GM19328 (cell line): Measurements from ENCODE around the gene TMOD2.

ENCODE experiments used
- ATAC-seq: cut with Tn5 transposase; IDR thresholded peaks from one replicate; pipeline ENCODE4 v1.9.1; 2021; ENCODE audit warnings: mild to moderate bottlenecking, moderate library complexity; ENCODE audit not compliant: unreplicated experiment

The TMOD2 gene

DNA sequence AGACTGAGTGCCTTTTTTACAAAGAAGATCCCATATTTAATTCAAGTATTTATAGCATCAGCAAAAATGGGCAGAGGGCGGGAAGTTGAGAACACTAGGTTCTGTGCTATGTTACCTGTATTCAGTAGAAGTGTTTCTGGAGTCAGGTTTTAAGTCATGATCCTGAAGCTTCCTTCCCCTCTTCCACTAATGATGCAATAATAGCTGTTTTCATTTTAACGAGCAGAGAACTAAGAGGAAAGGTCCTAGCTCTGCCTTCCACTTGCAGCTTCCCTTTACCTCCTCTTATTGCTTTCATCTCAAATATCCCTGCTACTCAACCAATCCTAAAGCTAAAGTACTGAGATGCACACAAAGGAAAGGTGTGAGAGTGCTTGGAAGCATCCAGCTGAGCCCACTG is 61.2 kb downstream of the TMOD2 start:
- no peak for ATAC-seq

DNA sequence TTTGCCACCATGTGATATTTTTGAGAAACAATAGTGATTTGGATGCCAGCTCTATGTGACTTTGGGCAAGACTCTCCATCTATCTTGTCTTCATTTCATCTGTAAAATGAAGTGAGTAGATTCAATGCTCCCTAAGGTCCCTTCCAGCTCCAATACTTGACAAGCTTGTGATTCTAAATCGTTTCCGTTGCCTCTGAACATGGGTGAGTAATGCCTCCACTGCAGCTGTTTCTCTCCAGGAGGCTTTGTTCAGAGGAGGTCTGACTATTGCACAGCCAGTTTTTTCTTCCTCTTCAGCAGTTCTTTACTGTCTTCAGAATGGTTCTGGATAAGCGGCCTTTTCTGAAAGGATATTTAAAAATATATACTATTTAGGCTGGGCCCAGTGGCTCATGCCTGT is 63.2 kb downstream of the TMOD2 start:
- ATAC-seq = no peak

DNA sequence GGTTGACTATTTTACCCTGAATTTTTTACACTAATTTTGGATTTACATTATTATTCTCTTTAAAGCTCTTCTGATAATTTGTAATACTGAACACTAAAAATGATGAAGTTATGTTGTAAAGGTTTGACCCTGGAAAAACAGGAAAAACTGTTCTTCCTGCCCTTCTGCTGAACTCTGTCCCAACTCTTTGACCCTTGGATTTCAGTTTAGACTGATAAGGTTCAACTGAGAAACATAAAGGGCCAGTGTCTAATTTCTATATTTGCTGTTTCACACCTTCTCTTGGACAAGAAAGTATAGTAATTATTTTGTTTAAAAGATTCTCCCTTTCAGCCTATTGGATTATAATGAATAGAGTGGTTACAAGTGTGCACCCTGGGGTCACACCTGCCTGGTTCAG is 65.2 kb downstream of the TMOD2 start:
- no peak for ATAC-seq

DNA sequence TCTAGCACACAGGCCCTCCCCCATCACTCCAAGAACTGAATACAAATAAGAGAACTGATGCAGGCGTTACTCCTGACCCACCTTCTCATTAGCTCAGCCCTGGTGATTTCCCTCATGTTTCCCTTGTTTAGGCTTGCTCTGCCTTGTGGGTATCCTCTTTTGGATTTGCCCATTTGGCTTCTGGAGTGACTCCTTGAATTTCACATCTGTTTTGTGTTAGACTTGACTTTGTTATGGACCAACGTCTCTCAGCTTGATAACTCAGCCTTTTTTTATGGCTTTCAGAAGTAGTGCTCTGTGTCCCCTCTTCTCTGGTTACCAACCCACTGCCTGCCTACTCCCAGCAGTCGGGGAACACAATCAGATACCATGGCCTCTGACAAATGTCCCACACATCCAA is 66.8 kb downstream of the TMOD2 start:
- no peak for ATAC-seq

DNA sequence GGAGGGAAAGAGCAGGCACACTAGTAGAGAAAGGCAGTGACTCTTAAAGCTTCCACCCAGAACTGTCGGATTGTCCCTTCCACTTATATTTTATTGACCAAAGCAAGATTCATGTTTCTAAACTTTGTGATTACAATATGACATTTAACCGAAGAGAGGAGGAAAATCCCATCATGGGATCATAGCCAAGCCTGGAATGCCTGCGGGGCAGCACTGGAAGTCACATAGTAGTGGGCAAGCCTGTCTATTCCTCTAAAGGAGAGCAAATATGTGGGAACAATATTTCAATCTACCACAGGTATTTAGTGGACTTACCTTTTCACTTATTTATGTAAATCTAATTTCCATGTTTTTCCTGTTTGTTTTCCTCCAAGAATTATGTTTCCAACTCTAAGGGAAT is 74.3 kb downstream of the TMOD2 start:
- ATAC-seq = no peak

DNA sequence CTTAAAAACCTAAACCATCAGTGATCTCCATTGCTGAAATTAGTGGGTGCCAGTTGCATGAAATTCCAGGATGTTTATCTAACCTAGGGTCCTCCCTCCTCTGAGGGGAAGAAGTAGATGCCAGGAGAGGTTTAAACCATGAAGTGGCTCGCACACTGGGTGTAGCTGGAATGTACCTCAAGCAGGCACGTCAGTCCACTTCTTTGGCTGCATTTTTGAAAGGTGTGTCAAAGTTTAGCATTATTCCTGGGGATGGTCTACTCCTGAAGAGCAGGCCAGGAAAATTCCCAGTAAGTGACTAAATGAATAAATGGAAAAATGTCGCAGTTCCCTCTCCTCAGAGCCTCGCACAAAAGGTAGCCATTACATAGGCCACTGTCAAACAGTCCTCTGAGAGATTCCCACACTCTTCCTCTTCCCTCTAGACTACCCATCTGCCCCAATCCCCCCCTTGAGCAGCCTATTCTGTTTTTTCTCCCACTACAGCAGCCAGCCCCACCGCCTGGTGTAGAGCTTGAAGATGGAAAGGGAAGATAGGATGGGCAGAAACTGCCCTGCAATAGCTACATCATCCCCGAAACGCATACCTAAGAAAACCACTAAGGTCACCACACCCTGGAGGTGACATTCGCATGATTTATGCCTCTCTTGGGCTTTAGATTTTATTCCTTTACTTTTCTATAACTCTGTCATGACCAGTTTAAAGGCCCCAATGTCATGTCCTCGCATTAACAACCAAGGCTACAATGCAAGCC is 77.4 kb downstream of the TMOD2 start:
- ATAC-seq = no peak

DNA sequence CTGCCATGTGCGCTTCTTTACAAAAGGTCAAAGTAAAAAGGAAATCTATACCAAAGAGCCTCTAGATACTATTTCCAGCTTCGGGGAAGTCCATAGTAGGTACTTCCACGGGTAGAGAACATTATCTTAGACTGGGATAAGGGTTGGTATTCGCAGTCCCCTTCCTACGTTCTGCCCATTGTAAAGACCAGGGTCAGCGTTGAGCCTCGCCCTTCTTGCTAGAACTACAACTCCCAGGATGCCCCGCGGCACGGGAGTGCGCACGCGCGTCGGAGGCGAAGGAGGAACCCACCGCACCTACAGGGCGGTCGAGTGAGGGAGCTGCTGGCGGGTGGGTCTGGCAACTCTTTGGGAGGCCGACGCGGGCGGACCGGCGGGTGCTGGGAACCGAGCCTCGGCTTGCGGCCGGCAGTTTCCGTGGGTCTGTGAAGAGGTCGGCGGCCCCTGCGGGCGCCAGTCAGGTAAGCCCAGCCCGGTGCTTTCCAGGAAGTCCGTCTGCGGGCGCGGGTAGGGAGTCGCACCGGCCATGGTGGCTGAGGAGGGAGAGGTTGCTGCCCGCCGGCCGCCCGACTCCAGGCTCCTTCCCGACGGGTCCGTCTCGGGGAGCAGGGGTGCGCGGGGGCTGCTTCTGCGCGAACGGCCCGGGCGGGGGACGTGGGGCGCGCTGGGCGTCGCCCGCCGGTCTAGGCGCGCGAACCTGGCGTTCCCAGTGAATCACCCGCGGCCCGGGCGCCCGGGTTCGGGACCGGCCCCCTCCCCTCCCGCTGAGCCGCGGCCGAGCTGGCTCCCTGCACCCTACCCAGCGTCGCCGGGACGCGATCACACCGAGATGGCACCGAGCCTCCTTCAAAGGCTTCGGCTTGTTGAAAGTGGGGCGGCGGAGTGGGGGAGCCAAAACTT is 78.2 kb downstream of the TMOD2 start, which contains the start of gene TMOD3:
Gene TMOD3 (plus strand): TSS at position 278 of the 900 bp plus-strand sequence. CDS start 33,232 bp downstream, outside the sequence.
- peak; percentile 75 for ATAC-seq

DNA sequence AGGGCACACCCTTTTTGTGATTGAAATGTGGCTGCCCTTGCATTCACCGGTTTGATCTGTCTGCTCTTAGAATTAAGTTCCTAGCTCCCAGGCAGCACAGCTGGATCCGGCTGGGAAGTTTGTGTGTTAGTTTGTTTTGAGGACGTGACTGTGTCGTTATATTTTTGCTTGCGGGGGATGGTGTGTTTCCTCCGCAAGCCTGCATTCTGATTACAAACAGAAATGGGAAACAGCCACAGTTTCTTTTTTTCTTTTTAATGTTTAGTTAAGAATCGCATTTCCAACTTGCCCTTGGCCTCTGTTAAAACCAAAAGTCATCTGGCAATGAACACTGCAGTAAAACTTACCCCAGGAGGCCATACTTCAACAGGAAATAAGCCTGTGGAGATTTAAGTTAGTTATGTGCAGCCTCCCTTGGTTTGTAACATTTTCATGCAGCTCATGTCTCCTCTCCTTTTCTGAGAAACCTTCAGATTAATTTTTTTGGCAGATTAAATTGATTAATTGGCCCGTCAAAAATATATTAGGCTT is 78.9 kb downstream of the TMOD2 start:
- ATAC-seq = no peak

DNA sequence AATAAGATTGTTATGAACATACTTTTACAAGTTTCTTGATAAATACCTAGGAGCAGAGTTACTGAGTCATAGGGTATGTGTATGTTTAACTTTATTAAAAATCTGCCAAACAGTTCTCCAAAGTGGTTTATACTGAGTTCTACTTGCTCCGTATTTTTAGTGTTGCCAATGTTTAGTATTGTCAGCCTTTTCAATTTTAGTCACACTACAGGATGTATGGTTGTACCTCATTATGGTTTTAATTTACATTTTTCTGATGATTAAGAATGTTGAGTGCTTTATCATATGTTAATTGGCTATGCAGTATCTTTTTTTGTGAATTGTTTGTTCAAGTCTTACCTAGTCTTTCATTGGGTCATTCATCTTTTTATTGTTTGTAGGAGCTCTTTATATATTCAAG is 82.4 kb downstream of the TMOD2 start:
- ATAC-seq = no peak

DNA sequence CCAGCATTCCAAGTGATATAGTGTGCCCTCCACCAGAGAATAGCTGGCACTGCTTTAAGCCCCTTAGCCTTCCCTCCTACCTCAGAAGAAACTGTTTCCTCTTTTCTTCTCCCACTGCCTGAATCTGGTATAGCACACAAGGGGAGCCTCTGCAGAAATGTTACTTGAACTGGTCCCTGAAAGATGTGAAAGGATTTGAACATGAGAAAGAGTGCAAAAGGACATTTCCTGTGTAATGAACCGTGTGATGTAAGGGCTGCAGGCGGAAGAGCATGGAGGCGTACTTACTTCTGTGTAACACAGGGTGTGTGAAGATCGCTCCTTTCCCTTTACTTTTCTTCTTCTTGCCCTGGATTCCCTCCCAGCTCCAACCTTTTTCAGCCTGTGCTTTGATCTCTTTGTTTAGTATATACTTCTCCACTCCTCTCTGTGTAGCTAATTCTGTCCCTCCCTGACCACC is 86.4 kb downstream of the TMOD2 start:
- no peak for ATAC-seq

DNA sequence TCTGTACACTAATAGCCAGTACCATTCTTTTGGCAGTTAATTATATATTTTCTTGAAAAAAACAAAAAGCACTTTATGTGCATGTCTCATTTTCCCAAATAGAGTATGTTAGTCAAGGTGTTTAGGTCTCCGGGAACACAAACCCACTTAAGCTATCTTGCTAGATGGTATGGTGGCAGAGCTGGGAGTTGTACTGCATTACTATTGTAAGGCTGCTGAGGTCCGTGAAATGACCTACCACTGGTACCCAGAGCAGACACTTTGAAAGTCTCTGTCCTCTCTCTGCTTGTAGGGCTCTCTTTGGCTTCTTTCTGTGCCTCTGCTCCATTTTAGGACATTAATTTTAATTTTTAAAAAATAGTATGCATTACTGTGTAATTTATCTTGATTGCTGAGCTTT is 86.9 kb downstream of the TMOD2 start:
- ATAC-seq = no peak

DNA sequence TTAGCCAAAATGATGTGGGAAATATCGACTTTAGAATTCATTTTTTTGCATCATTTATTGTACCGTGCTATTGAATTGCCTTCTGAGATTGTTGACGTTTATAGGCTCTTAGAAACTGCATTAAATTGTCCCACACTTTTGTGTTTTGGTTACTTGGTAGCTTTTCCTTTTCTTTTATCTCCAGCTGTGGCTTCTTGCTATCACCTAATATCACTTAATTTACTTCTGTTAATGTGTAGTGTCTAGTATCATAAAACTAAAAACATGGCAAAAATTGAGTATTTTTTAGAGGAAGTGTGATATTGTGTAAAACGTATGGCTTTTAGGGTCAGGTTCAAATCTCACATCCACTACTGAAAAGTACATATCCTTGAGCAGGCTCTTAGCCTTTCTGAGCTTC is 89.3 kb downstream of the TMOD2 start:
- no peak for ATAC-seq

DNA sequence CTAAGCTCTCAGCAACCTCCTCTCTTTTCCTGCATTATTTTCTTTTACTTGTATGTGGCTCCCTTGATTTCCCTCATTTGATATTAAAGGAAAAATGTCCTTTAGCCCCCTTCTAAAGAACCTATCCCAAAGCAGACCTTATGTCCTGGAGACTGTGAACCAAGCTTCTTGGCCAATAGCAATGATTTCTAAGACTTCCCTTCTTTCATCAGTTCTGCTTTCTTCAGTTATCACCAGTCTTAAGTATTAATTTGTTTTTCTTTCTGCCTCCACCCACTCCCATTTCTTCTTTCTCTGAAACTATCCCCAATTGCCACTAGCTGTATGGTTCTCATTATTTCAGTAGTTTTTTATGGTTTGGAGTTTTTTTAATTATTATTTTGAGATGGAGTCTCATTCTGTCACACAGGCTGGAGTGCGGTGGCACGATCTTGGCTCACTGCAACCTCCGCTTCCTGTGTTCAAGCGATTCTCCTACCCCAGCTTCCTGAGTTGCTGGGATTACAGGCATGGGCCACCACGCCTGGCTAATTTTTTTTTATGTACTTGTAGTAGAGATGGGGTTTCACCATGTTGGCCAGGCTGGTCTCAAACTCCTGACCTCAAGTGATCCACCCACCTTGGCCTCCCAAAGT is 90.1 kb downstream of the TMOD2 start:
- no peak for ATAC-seq

DNA sequence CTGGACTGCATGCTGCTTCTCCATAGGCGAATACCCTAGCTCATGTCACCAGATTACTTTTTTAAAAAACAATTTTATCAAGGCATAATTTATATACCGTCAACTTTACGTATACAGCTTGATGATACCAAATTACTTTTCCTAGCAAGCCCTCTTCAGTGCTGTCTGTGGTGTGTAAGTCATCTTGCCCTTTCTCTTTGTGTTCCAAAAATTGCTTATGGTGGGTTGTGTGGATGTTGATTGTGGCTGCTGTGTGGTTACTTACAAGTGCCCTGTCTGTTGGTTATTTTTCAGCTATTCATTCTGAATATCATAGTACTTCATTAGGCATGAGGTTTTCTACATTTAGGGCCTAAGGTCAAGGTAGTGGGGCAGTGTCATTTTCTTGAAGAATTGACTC is 90.9 kb downstream of the TMOD2 start:
- no peak for ATAC-seq

DNA sequence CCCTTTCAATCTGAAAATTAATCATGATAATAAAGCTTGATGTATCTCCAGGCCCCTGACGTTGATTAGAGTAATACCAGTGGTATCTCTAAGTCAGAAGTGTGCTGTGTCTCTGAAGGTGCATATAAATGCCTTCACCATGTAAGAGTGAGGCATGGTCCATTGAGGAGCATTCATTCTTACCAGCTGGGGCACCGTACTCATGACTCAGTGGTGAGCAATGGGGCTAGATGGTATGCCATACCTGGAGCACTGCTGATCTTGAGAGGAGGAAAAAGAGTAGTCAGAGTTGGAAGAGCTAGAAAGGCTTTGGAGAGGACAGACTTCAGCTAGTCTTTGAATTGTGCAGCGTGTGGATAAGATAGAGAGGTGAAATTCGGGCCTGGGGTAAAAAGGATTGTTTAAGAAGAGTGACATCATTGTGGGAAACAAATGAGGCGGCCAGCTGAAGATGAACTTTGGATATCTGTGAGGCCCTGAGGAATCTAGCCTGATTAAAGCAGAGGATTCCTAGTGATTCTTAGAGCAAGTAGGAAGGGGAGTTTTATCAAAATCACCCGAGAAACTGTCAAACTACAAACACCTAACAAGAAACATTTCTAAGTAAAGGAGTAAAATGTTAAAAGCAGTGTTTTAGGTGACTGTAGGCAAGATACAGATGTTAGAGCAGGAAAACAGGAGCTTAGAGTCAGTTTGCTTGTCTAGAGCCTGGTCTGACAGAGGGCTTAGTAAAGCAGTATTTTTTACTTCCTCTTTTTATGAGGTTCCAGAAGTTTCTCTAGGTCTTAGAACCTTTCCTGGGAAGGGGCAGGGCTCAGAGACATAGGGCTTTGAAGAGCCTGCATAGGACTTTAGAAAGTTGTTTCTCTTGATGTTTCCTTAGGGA is 91.7 kb downstream of the TMOD2 start:
- ATAC-seq = no peak

DNA sequence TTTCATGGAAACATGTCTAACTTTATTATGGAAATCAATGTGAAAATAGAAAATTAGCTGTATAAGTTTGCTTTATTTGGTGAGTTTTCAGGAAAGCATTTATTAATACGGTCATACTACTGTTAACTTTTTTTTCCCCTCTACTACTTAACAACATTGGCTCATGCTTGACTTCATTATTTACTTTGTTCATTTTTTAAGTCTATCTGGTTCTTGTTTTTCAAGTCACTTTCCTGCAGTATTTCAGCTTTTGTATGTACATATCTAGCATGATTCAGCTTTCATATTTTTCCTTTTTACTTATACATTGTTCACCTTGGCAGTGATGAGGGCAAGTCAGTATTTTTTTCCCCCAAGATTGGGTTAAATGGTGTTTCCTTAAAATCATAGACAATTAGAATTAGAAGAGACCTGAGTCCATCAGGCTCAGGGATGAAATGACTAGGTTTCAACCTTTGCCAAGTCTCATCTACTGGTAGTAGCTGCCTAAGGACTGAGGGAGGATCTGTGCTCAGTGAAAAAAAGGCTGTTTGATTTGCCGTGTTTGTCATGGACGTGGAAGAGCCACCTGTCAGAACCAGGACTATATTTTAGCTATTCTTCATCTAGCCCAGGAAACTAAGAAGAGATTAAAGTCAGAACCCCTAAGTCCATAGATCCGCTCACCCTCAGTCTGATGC is 93.5 kb downstream of the TMOD2 start:
- no peak for ATAC-seq

DNA sequence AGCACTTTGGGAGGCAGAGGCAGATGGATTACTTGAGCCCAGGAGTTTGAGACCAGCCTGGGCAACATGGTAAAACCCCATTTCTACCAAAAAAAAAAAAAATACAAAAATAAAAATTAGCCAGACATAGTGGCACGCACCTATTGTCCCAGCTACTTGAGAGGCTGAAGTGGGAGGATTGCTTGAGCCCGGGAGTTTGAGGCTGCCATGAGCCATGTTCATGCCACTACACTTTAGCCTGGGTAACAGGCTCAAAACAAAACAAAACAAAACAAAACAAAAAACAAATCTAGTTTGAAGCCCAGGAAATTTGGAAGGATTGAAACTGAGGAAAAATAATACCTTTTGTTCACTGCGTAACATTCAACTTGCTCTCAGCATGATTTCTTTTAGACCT is 94.7 kb downstream of the TMOD2 start:
- ATAC-seq = no peak

DNA sequence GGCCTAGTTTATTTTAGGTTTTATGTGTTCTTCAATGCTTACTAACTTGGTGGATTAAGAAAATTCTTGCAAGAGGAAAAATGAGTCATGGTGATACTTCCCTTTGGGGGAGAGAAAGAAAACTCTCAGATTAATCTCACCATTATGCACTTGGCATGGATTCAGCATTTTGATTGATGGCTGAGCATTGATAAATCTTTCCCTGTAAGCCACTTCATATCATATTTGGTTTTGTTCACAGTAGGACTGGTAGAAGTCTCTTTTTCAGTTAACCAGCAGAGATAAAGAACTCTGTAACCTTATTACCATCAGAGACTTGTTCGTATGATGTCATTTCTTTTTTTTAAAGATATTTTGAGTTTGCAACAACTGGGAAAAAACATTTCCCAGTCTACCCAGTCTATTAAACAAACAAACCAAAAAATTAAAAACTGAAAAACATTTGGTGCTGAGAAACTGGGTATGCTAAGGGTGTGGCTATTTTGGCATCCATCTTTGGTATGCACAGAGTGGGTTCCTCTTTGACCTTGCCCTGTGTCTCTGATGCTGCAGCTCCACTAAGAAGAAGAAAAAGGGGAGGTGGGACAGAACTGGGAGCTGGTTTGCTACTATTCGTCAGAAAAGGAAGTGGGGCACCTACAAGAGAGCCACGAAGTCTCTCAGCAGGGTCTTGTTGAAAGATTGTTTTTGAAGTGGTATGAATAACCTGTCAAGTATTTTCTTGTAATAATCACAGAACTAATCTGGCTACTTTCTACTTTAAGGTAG is 95.2 kb downstream of the TMOD2 start:
- no peak for ATAC-seq

DNA sequence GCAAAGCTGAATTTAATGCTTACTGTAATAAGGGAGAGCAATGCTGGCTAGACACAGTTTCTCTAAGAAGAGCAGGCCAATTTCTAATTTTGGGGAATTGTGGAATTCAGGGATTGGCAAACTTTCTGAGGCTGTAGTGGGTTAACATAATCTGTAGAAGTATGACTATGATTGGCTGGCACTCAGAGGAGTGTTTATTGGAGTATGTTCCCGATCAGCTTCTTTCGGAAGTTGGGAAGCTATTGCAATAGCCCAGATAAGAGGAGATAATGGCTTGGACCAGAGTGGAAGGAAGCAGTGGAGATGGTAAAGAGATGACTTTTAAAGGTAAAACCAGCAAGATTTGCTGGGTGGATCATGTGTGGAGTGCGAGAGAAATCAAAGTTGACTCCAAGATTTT is 97.4 kb downstream of the TMOD2 start:
- no peak for ATAC-seq
